NCI-H187 (cell line): Measurements from ENCODE around the gene PEBP1.
A peak's percentile ranks its signal among the peaks of the same experiment; 100 is the strongest.
"Not testable (repeated sequence)": the region's sequence is repeated elsewhere in the genome, so short reads cannot be mapped to it uniquely, and the experiment has no call there.

Source experiments
- DNase-seq, 2 experiments: peaks; one replicate each; lab custom pipeline; 2025; lab: John Stamatoyannopoulos, UW

Gene PEBP1

GRCh38 chr12:118135788-118136558, at the start of gene PEBP1:
Gene PEBP1 (plus strand): TSS chr12:118136124. CDS start chr12:118136210, 86 bp downstream.
- peak; percentile 82 to 89 for DNase-seq

DNA sequence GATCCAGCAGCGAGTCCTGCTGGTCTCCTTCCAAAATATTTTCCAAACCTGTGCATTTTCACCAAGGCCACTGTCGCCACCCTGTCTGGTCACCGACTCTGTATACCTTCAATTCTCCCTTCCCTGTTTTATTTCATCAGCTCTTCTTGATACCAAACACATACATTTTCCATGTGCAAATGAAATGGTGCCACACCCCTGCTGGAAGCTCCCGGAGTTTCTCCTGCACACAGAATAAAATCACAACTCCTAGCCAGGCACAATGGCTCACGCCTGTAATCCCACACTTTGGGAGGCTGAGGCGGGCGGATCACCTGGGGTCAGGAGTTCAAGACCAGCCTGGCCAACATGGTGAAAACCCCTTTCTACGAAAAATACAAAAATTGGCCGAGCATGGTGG, 46.1 kb upstream of the PEBP1 start:
- no peak for DNase-seq

GRCh38 chr12:118094039-118094438, 41.9 kb upstream of the PEBP1 start:
- no peak for DNase-seq

GRCh38 chr12:118098401-118098800, 37.5 kb upstream of the PEBP1 start:
- no peak for DNase-seq

DNA sequence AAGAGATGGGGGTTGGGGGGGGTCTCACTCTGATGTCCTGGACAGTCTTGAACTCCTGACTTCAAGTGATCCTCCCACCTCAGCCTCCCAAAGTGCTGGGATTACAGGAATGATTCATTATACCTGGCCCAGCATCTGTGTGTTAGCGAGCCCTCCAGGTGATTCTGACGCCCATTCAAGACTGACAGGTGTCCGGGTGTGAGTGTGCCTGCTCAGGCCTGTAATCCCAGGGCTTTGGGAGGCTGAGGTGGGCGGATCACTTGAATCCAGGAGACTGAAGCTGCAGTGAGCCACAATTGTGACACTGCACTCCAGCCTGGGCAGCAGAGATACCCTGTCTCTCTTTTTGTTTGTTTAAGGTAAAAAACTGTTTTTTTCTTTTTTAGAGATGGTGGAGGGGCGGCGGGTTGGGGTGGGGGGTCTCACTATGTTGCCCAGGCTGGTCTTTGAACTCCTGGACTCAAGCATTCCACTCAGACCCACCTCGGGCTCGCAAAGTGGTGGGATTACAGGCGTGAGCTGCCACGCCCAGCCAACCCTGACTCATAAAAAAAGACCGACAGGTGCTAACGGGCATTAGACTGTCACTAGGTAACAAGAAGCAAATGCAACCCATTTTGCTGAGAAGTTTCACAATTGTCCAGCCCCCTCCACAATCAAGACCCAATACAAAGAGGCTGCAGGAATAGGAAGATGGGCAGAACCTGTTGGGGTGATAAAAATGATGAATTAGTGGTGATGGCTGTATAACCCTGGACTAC, 36.8 kb upstream of the PEBP1 start:
- DNase-seq = peak; percentile 40 to 42

DNA sequence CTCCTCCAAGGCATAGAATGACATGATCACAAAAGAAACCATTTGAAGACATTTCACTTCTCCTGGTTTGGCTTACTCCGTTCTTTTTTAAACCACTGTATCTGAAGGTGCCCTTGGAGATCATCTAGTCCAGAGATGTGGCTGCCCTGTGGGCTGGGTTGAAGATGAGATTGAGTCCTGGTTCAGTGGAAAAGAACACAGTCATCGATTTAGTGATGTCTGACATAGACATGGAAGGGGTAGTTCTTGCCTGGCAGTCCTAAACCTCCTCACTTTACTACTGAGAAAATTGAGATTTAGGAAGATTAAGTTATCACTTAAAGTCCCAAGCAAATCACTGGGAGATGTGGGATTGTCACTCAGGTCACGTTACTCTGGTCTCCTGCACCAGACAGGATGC, 34.9 kb upstream of the PEBP1 start:
- DNase-seq = no peak

DNA sequence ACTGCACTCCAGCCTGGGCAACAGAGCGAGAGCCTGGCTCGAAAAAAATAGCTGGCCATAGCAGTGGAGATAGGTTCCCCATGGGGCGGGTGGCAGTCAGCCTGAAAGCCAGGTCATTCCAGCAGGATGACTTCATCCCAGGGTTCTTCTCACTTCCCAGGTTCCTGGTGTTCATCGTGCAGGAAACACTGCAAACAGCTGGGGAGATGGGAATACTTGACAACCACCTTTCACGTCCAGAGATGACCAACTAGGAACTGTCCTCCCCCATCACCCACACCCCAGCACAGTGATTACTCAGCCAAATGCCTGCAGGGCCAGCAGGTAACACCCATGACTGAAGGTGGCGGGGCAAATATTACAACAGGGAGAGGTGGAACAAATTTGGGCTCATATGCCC, 33.9 kb upstream of the PEBP1 start:
- DNase-seq = no peak

DNA sequence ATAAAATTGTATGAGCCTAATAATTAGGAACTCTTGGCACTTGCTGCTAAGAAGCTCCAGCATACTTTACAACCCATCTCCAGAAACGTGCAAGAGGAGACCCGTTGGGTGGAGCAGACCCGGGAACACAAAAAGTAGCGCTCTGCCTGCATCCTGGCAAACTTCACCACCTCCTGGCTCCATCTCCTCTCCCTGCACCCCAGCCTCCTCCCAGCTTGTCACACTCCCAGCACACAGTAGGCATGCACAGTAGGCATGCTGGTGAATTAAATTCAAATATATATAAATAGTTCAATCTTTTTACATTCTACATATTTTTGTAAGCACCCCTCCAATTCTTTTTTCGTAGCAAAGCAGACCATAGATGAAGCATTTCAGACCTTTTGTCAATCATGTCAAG, 33.3 kb upstream of the PEBP1 start:
- no peak for DNase-seq

- DNase-seq = peak in 1 of 2 experiments; percentile 33
Measured at GRCh38 chr12:118103201-118103600, 32.7 kb upstream of the PEBP1 start.

- peak; percentile 40 to 63 for DNase-seq
Measured at GRCh38 chr12:118103601-118104382, 32.1 kb upstream of the PEBP1 start, which contains the start of gene VSIG10. Gene VSIG10 (minus strand): TSS chr12:118104011. CDS start chr12:118103671, 340 bp downstream.

- no peak for DNase-seq
Measured at GRCh38 chr12:118107011-118107410, 28.9 kb upstream of the PEBP1 start.

DNA sequence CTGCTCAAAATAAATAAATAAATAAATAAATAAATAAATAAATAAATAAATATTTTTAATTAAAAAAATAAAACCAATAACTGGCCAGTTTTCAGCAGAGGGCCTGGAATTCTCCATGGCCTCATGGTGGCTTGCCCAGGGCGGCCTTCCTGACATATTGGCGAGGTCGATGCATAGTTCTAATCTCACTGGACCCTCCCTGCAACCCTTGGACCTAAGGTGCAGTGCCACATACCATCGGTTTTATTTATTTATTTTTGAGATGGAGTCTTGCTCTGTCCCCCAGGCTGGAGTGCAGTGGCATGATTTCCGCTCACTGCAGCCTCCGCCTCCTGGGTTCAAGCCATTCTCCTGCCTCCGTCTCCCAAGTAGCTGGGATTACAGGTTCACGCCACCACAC, 28.2 kb upstream of the PEBP1 start:
- no peak for DNase-seq

GRCh38 chr12:118109088-118109487, 26.8 kb upstream of the PEBP1 start:
- no peak for DNase-seq

DNA sequence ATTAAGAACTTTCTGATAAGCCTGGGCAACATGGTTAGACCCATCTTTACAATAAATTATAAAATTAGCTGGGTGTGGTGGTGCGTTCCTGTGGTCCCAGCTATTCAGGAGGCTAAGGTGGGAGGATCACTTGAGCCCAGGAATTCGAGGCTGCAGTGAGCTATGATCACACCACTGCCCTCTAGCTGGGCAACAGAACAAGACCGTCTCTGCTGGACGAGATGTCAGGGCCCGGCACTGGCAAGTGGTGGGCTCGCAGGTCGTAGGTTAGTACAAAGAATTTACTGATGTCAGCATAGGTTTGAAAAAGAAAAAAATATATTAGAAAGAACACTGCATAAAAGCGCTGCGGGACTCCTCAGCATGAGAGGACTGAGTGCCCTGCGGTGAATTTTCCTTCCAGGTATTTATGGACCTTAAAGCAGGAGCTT, 16.5 kb upstream of the PEBP1 start:
- no peak for DNase-seq

- peak; percentile 56 to 58 for DNase-seq
Measured at GRCh38 chr12:118120579-118121363, 15.2 kb upstream of the PEBP1 start.

GRCh38 chr12:118122264-118122663, 13.7 kb upstream of the PEBP1 start:
- no peak for DNase-seq

- DNase-seq = no peak
Measured at GRCh38 chr12:118124333-118124874, 11.5 kb upstream of the PEBP1 start.

GRCh38 chr12:118125743-118126118, 10.2 kb upstream of the PEBP1 start:
- no peak for DNase-seq

DNA sequence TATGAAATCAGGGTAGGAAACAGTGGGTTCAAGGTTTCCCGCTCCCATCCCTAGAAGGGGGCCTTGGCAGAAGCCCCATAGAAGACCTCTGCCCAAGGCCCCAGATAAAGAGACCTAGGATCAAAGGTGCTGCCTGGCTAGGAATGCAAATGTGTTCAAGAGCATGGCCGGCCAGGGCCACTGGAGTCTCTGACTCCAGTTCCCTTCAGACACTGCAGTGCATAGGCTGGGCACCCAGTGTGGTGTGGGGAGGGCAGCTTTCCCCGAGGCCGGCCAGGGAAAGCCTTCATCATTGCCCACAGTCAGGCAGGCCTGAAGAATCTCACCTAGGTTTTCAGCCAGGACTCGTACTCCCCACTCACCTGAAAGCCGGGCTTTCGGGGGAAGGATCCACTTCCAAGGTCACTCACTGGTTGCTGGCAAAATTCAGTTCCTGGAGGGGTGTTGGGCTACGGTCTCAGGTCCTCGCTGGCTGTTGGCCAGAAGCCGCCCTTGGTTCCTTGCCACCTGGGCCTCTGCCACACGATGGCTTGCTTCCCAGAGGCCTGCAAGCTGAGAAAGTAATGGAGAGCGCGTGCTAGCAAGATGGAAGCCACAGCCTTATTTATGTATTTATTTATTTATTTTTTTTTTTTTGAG, 9.7 kb upstream of the PEBP1 start:
- no peak for DNase-seq

DNA sequence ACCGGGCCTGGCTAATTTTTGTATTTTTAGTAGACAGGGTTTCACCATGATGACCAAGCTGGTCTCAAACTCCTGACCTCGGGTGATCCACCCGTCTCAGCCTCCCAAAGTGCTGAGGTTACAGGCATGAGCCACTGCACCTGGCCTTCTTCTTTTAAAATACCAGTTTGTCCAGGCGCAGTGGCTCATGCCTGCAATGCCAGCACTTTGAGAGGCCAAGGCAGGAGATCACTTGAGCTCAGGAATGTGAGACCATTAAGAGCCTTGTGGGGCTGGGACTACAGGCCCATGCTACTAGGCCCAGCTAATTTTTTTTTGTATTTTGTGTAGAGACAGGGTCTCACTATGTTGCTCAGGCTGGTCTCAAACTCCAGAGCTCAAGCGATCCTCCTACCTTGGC, 8.1 kb upstream of the PEBP1 start:
- DNase-seq = no peak

DNA sequence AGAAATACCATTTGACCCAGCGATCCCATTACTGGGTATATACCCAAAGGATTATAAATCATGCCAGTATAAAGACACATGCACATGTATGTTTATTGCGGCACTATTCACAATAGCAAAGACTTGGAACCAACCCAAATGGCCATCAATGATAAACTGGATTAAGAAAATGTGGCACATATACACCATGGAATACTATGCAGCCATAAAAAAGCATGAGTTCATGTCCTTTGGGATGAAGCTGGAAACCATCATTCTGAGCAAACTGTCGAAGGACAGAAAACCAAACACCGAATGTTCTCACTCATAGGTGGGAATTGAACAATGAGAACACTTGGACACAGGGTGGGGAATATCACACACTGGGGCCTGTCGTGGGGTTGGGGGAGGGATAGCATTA, 6.5 kb upstream of the PEBP1 start:
- DNase-seq = not testable (repeated sequence)
